ENCODE data around the gene SOX2. TPM values are rescaled to one million over a fixed set of nuclear protein-coding genes. Genes with fewer than 3 reads are reported as not detected.

Gene SOX2
- total and polyA plus RNA-seq, 2 donors (not counting 1 experiment from before 2014, with no cell fraction given), result not detected

DNA sequence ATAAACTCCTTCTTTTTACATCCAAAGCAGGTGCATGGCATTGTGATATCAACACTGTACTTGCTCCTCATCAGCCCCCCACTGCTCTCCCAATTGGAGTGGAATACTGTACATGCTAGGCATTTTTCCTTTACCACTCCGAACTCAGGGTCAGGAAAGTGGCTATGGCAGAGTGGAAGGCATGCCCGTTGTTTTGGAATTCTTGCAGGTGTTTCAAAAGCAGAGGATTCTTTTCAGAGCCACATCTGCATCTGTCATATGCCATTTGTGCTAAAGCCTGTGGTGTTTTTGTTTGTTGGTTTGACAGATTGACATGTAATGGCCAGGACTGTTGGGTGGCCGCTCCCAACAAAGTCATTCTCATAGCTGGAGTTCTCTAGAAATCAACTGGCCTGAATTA is 41.7 kb downstream of the SOX2 start:
- WGBS (ENCODE audit: insufficient coverage), result 73% methylated on average over 2 of the region's 3 CpGs
- Histone ChIP-seq H3K9ac (ENCODE audit: low read length) (no peak overlapping the region), H3K9me3 (ENCODE audit: control extremely low read depth in 1 of 3, control insufficient read depth in 2 of 3, insufficient read depth in 1 of 3, low read length in 2 of 3) (no peaks in the 10 kb centered on the region), H3K27me3 (replicated peaks in 1 of 4; ENCODE audit: control extremely low read depth in 1 of 4, control insufficient read depth in 3 of 4, insufficient read depth in 4 of 4, low read length in 3 of 4) (no peaks in the 10 kb centered on the region), H3K4me1 (ENCODE audit: control insufficient read depth in 2 of 2, insufficient read depth in 2 of 2, low read length in 2 of 2) (no peaks in the 10 kb centered on the region), H4K20me1 (ENCODE audit: control insufficient read depth, insufficient read depth, low read length, poor library complexity, severe bottlenecking) (no peaks in the 10 kb centered on the region), H3K4me2 (replicated peaks; ENCODE audit: low read depth, low read length, poor library complexity, severe bottlenecking) (no peak overlapping the region), H3K4me3 (ENCODE audit: control extremely low read depth in 1 of 5, extremely low read depth in 1 of 5, insufficient read depth in 1 of 5, low read depth in 2 of 5, low read length in 4 of 5) (no peak overlapping the region), H3K36me3 (replicated peaks in 1 of 2; ENCODE audit: control extremely low read depth in 1 of 2, control insufficient read depth in 1 of 2, extremely low read depth in 1 of 2, insufficient read depth in 2 of 2, low read length in 1 of 2) (no peaks in the 10 kb centered on the region), H3K27ac (ENCODE audit: low read length in 2 of 2) (no peak overlapping the region), H3K79me2 (ENCODE audit: control insufficient read depth, insufficient read depth, low read length) (no peaks in the 10 kb centered on the region), H2AFZ (ENCODE audit: insufficient read depth, low read depth, low read length, poor library complexity, severe bottlenecking) (no peak overlapping the region)
- ChIA-PET POLR2A (no interaction called here), CTCF (no interaction called here)
- intact Hi-C loops (cut with micrococcal nuclease), result no loop called here
- Mint-ChIP-seq H3K27ac (no peak overlapping the region), H3K27me3 (peaks cover 12% of the 10 kb centered on the region), H3K4me1 (no peaks in the 10 kb centered on the region), H3K9me3 (ENCODE audit: insufficient read depth) (no peaks in the 10 kb centered on the region), H3K4me3 (no peak overlapping the region)
- DNase-seq, result no peak
- TF ChIP-seq CTCF (IDR thresholded peaks at IDR 0.05), result no peak
- TF ChIP-seq EZH2 (IDR thresholded peaks at IDR 0.05; ENCODE audit: borderline replicate concordance, insufficient read depth, low read depth, low read length, poor library complexity, severe bottlenecking), result no peak
- no peak for ATAC-seq (ENCODE audit: low read depth)

DNA sequence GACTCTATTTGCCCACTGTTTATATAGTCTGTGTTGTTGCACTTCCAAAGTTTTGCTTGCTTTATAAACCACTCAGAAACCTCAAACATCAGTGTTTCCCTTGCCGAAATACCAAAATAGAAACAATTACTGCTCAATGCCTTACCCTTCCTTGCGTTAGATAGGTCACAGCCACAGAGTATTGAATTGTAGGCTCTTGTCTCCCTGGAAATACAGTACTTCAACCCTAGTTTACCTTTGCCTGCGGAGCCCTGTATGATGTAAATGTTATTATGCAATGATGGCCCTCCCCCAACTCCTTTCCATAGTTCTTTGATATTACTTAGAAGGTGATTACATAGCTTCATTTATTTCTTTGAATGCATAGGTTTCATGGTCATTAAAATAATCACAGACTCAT is 44.2 kb downstream of the SOX2 start:
- ChIA-PET CTCF (no interaction called here), POLR2A (no interaction called here)
- no CpG with 5 or more reads among the region's 3 CpGs for WGBS (ENCODE audit: insufficient coverage)
- H3K36me3 ChIP-seq (replicated peaks in 1 of 2; ENCODE audit: control extremely low read depth in 1 of 2, control insufficient read depth in 1 of 2, extremely low read depth in 1 of 2, insufficient read depth in 2 of 2, low read length in 1 of 2), result no peaks in the 10 kb centered on the region
- H3K27me3 Mint-ChIP-seq, result peaks cover 12% of the 10 kb centered on the region
- H3K27ac Mint-ChIP-seq, result no peak overlapping the region
- H3K9me3 ChIP-seq (ENCODE audit: control extremely low read depth in 1 of 3, control insufficient read depth in 2 of 3, insufficient read depth in 1 of 3, low read length in 2 of 3), result no peaks in the 10 kb centered on the region
- H3K79me2 ChIP-seq (ENCODE audit: control insufficient read depth, insufficient read depth, low read length), result no peaks in the 10 kb centered on the region
- H3K9ac ChIP-seq (ENCODE audit: low read length), result no peak overlapping the region
- H3K27me3 ChIP-seq (replicated peaks in 1 of 4; ENCODE audit: control extremely low read depth in 1 of 4, control insufficient read depth in 3 of 4, insufficient read depth in 4 of 4, low read length in 3 of 4), result no peaks in the 10 kb centered on the region
- no peaks in the 10 kb centered on the region for H4K20me1 ChIP-seq (ENCODE audit: control insufficient read depth, insufficient read depth, low read length, poor library complexity, severe bottlenecking)
- H3K4me1 ChIP-seq (ENCODE audit: control insufficient read depth in 2 of 2, insufficient read depth in 2 of 2, low read length in 2 of 2), result no peaks in the 10 kb centered on the region
- no peak for DNase-seq
- no peak overlapping the region for H3K4me3 ChIP-seq (ENCODE audit: control extremely low read depth in 1 of 5, extremely low read depth in 1 of 5, insufficient read depth in 1 of 5, low read depth in 2 of 5, low read length in 4 of 5)
- H3K4me1 Mint-ChIP-seq, result no peaks in the 10 kb centered on the region
- no peaks in the 10 kb centered on the region for H3K9me3 Mint-ChIP-seq (ENCODE audit: insufficient read depth)
- H3K4me2 ChIP-seq (replicated peaks; ENCODE audit: low read depth, low read length, poor library complexity, severe bottlenecking), result no peak overlapping the region
- no peak for ATAC-seq (ENCODE audit: low read depth)
- intact Hi-C loops (cut with micrococcal nuclease), result no loop called here
- no peak for TF ChIP-seq CTCF (IDR thresholded peaks at IDR 0.05)
- no peak for TF ChIP-seq EZH2 (IDR thresholded peaks at IDR 0.05; ENCODE audit: borderline replicate concordance, insufficient read depth, low read depth, low read length, poor library complexity, severe bottlenecking)
- H2AFZ ChIP-seq (ENCODE audit: insufficient read depth, low read depth, low read length, poor library complexity, severe bottlenecking), result no peak overlapping the region
- no peak overlapping the region for H3K4me3 Mint-ChIP-seq
- H3K27ac ChIP-seq (ENCODE audit: low read length in 2 of 2), result no peak overlapping the region

Data from B cell (primary cell).